Keratinocyte (primary cell): ENCODE measurements around the gene TMEM163. TPM values are rescaled to one million over a fixed set of nuclear protein-coding genes. Genes with fewer than 3 reads are reported as not detected.

ENCODE experiments used
- DNase-seq: peaks from one replicate; pipeline ENCODE4 v3.0.0-alpha.2; 2011; ENCODE audit warnings: low read depth, missing footprints, low spot score
- FAIRE-seq: peaks from 2 replicates; lab custom pipeline; 2011; peaks lifted over from hg19 to GRCh38; lab: Jason Lieb, UNC
- H2AFZ ChIP-seq: 2 replicates; pipeline ENCODE4 v1.6.0; 2012; ENCODE audit warnings: low read length, control low read depth, inconsistent platforms; ENCODE audit not compliant: control insufficient read depth
- H3K27ac ChIP-seq: 2 replicates; pipeline ENCODE4 v1.5.1; 2011; ENCODE audit warnings: low read length; ENCODE audit not compliant: control insufficient read depth, insufficient read depth
- H3K27me3 ChIP-seq: 3 replicates; pipeline ENCODE4 v1.6.0; 2011; ENCODE audit warnings: low read length; ENCODE audit not compliant: control insufficient read depth, insufficient read depth; ENCODE audit errors: extremely low read depth
- H3K36me3 ChIP-seq, 2 experiments: 2 replicates in 1 of 2; 3 replicates in 1 of 2; pipeline ENCODE4 v1.5.1; 2011; ENCODE audit warnings: low read length in 2 of 2, mild to moderate bottlenecking in 1 of 2; ENCODE audit not compliant: control insufficient read depth in 2 of 2, insufficient read depth in 2 of 2; ENCODE audit errors: extremely low read depth in 1 of 2
- H3K4me1 ChIP-seq: 3 replicates; pipeline ENCODE4 v1.5.1; 2011; ENCODE audit warnings: low read length; ENCODE audit not compliant: control insufficient read depth, insufficient read depth; ENCODE audit errors: extremely low read depth
- H3K4me2 ChIP-seq: 3 replicates; pipeline ENCODE4 v1.6.0; 2011; ENCODE audit warnings: low read depth, low read length; ENCODE audit not compliant: control insufficient read depth, insufficient read depth; ENCODE audit errors: extremely low read depth
- H3K4me3 ChIP-seq, 3 experiments: fragments of 200-600 bp in 1 of 3; sonication (generic) in 1 of 3; 2 replicates in 2 of 3; 3 replicates in 1 of 3; pipeline ENCODE4 v1.5.1; 2011 to 2016; ENCODE audit warnings: low read length in 3 of 3, mild to moderate bottlenecking in 3 of 3, control low read depth in 2 of 3, inconsistent platforms in 1 of 3, low read depth in 1 of 3, mixed read lengths in 1 of 3, mixed run types in 1 of 3, moderate library complexity in 1 of 3; ENCODE audit not compliant: control insufficient read depth in 2 of 3, insufficient read depth in 2 of 3; ENCODE audit errors: extremely low read depth in 1 of 3
- H3K79me2 ChIP-seq: 2 replicates; pipeline ENCODE4 v1.6.0; 2012; ENCODE audit warnings: low read length; ENCODE audit not compliant: control insufficient read depth, insufficient read depth
- H3K9ac ChIP-seq: 3 replicates; pipeline ENCODE4 v1.6.0; 2011; ENCODE audit warnings: low read length; ENCODE audit not compliant: control insufficient read depth, insufficient read depth; ENCODE audit errors: extremely low read depth
- H3K9me1 ChIP-seq: 3 replicates; pipeline ENCODE4 v1.6.0; 2011; ENCODE audit warnings: low read length; ENCODE audit not compliant: control insufficient read depth, insufficient read depth; ENCODE audit errors: extremely low read depth
- H3K9me3 ChIP-seq: 2 replicates; pipeline ENCODE4 v1.5.1; 2012; ENCODE audit warnings: low read depth, low read length; ENCODE audit not compliant: control insufficient read depth
- H4K20me1 ChIP-seq: 3 replicates; pipeline ENCODE4 v1.6.0; 2011; ENCODE audit warnings: low read length; ENCODE audit not compliant: control insufficient read depth, insufficient read depth; ENCODE audit errors: extremely low read depth
- CTCF ChIP-seq, 3 experiments: IDR thresholded peaks in 1 of 3; conservative IDR thresholded peaks in 1 of 3; optimal IDR thresholded peaks in 1 of 3; 2 replicates in 2 of 3; 3 replicates in 1 of 3; pipeline versions ENCODE3 to v1.5.1; 2011; ENCODE audit warnings: low read length in 3 of 3, mild to moderate bottlenecking in 3 of 3, moderate library complexity in 2 of 3, control low read depth in 1 of 3, inconsistent platforms in 1 of 3; ENCODE audit not compliant: insufficient read depth in 2 of 3; ENCODE audit errors: extremely low read depth in 1 of 3
- EZH2 ChIP-seq: IDR thresholded peaks from one replicate; pipeline ENCODE4 v1.6.1; 2012; ENCODE audit warnings: inconsistent platforms, mild to moderate bottlenecking, low read length, moderate library complexity
- dilution Hi-C: fragments of 300-500 bp; cut with MboI; formaldehyde crosslinking; loops from one replicate; pipeline ENCODE4 v1.7.0; 2020; ENCODE audit warnings: low sequenced_read_pairs; ENCODE audit not compliant: extremely low pct_ligation_motif_present
- polyA plus RNA-seq, 5 experiments: library from polyadenylated mRNA; depleted of rRNA in 3 of 5; stranded (reverse) in 3 of 5; stranded (forward) in 1 of 5; unstranded in 1 of 5; fragments of >200 nt; gene quantifications; 1 replicate in 1 of 5; 2 replicates in 3 of 5; 3 replicates in 1 of 5; pipeline versions ENCODE4 v1.2.1 to v1.2.3, GENCODE V29; 2011 to 2012; ENCODE audit warnings: missing spikeins in 2 of 5, low read depth in 1 of 5, low replicate concordance in 1 of 5

The TMEM163 gene
- polyA plus RNA-seq, 1 donor (not counting 4 experiments of a cell fraction or from before 2014, with no cell fraction given), result not detected

DNA sequence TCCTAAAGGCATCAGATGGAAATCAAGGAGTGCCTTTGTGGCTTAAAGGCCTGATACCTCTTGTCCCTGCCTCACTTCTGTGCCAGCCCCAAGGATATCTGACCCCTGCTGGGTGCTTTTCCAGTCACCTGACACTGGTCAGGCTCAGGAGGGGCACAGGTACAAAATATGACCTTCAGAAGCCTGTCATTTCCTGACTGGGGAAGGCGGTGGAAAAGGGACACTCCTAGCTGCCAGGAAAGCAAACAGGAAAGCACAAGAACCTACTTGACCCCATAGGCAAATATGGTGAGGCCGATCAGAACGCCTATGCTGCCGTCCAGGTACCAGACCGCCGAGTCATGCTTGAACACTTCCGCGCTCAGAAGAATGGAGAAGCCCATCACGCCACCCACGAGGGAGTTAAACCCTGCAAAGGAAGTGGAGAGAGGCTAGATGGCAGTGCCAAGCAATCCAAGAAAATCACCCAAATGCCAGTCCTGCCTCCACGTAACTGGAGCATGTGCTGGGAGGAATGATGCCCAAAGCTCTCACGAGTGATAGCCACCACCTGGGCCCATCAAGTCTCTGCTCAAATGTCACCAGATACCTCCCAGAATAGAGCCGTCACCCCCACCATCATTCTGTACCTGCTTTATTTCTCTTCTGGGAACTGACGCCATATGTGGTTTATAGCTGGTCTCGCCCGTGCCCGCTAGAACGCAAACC, 260.9 kb downstream of the TMEM163 start:
- Histone ChIP-seq H4K20me1 (no peaks in the 10 kb centered on the region), H3K4me1 (peaks cover 8% of the 10 kb centered on the region), H3K4me3 (no peak overlapping the region), H3K9ac (no peak overlapping the region), H2AFZ (no peak overlapping the region), H3K27me3 (no peaks in the 10 kb centered on the region), H3K4me2 (no peak overlapping the region), H3K9me3 (no peaks in the 10 kb centered on the region), H3K79me2 (no peaks in the 10 kb centered on the region), H3K36me3 (peaks cover 0 to 2% of the 10 kb centered on the region in 2 experiments), H3K9me1 (no peaks in the 10 kb centered on the region), H3K27ac (no peak overlapping the region)
- dilution Hi-C loops, result no loop called here
- no peak for TF ChIP-seq CTCF (optimal IDR thresholded peaks at IDR 0.05 in 1 of 3, IDR thresholded peaks at IDR 0.05 in 1 of 3, conservative IDR thresholded peaks at IDR 0.05 in 1 of 3; ENCODE audit: extremely low read depth in 1 of 3, insufficient read depth in 2 of 3, low read length in 3 of 3)
- TF ChIP-seq EZH2, result no peak
- FAIRE-seq, result no peak
- DNase-seq, result no peak

GRCh38 chr2:134457353-134457752, 261.4 kb downstream of the TMEM163 start:
- TF ChIP-seq CTCF (optimal IDR thresholded peaks at IDR 0.05 in 1 of 3, IDR thresholded peaks at IDR 0.05 in 1 of 3, conservative IDR thresholded peaks at IDR 0.05 in 1 of 3; ENCODE audit: extremely low read depth in 1 of 3, insufficient read depth in 2 of 3, low read length in 3 of 3), result no peak
- TF ChIP-seq EZH2, result no peak
- Histone ChIP-seq H3K9ac (no peak overlapping the region), H3K27ac (no peak overlapping the region), H3K4me1 (peaks cover 8% of the 10 kb centered on the region), H3K4me2 (no peak overlapping the region), H3K27me3 (no peaks in the 10 kb centered on the region), H3K4me3 (no peak overlapping the region), H3K36me3 (peaks cover 0 to 2% of the 10 kb centered on the region in 2 experiments), H3K79me2 (no peaks in the 10 kb centered on the region), H3K9me3 (no peaks in the 10 kb centered on the region), H2AFZ (no peak overlapping the region), H4K20me1 (no peaks in the 10 kb centered on the region), H3K9me1 (no peaks in the 10 kb centered on the region)
- dilution Hi-C loops, result no loop called here
- no peak for DNase-seq
- FAIRE-seq, result no peak
